GM12891 (cell line): ENCODE measurements around the gene HK1.

Source experiments
- PAX5 ChIP-seq: IDR thresholded peaks from 2 replicates; pipeline ENCODE4 v1.6.1; 2011; ENCODE audit warnings: low read length, moderate library complexity, mild to moderate bottlenecking; ENCODE audit not compliant: insufficient read depth, severe bottlenecking
- POLR2A ChIP-seq: IDR thresholded peaks from 2 replicates; pipeline ENCODE4 v1.6.1; 2011; ENCODE audit warnings: low read depth, low read length, control low read depth
- POLR2AphosphoS5 ChIP-seq: IDR thresholded peaks from 2 replicates; pipeline ENCODE4 v1.6.1; 2011; ENCODE audit warnings: low read depth, low read length, control low read depth
- POU2F2 ChIP-seq: IDR thresholded peaks from 2 replicates; pipeline ENCODE4 v1.6.1; 2011; ENCODE audit warnings: low read depth, mild to moderate bottlenecking, control low read depth, low read length, moderate library complexity
- SPI1 ChIP-seq: IDR thresholded peaks from 2 replicates; pipeline ENCODE4 v1.6.1; 2011; ENCODE audit warnings: low read depth, low read length, control low read depth
- TAF1 ChIP-seq: IDR thresholded peaks from 2 replicates; pipeline ENCODE4 v1.6.1; 2011; ENCODE audit warnings: low read depth, low read length, control low read depth

- TF ChIP-seq POLR2AphosphoS5, result no peak
- no peak for TF ChIP-seq POLR2A
- TF ChIP-seq POU2F2, result no peak
- no peak for TF ChIP-seq TAF1
- TF ChIP-seq SPI1, result no peak
- no peak for TF ChIP-seq PAX5
These were observed 149.9 kb downstream of the HK1 start for GRCh38 chr10:69428165-69428564.
